Uterus (tissue), 2 donors: ENCODE data around the gene OR8B8.

Experiments
- CTCF ChIP-seq, 4 experiments: fragments of 200-600 bp in 2 of 4; fragments of 450-650 bp in 2 of 4; sonication (generic) in 2 of 4; IDR thresholded peaks; one replicate each; pipeline ENCODE4 v1.5.1; 2016 to 2019; ENCODE audit warnings: antibody characterized with exemption in 4 of 4, mild to moderate bottlenecking in 2 of 4, moderate library complexity in 1 of 4
- POLR2A ChIP-seq, 2 donors: fragments of 450-650 bp; IDR thresholded peaks; one replicate each; pipeline ENCODE4 v1.6.1; 2016; ENCODE audit warnings: antibody characterized with exemption in 2 of 2, mild to moderate bottlenecking in 1 of 2, moderate library complexity in 1 of 2

DNA sequence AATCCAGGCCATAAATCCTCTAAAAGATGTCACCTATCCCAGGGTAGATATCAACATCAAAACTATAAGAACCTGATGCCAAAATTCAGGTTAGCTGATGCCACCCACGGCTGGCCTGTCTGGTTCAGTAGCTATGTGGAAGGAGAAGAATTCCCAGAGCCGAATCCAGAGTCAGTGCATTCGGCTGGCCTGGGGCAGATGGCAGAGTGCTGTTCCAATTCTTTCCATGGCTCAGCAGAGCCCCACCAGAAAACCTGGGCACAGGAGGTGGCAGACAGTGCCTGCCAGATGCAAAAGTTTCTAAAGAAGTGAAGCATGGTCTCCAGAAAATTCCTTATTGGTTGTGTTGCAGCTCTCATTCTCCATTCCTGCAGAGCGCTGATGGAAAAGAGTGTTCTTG is 19.9 kb upstream of the OR8B8 start:
- TF ChIP-seq CTCF (IDR thresholded peaks at IDR 0.05) (no peak), POLR2A (IDR thresholded peaks at IDR 0.05) (no peak)
